NOMO-1 treated with dmso at 0.1 percent for 144 hours (cell line): ENCODE measurements around the gene MADD.

Experiments used
- DNase-seq: peaks from one replicate; lab custom pipeline; 2025; ENCODE audit not compliant: unreplicated experiment; lab: John Stamatoyannopoulos, UW

MADD gene

DNA sequence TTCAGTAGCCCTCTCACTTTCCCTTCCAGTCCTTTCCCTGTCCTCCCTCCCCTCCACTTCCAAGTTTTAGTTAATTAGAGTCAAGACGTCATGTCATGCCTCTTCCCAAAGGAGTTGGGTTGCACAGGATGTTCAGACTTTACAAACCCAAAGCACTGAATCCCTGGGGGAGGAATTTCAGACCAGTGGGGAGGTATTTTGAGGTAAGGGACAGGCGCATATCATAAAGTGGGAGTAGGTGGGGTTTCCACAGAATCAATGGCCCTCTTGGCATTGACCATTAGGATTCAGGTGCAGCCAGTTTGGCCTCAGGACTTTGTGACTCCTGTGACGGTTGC, 20.6 kb upstream of the MADD start:
- no peak for DNase-seq

DNA sequence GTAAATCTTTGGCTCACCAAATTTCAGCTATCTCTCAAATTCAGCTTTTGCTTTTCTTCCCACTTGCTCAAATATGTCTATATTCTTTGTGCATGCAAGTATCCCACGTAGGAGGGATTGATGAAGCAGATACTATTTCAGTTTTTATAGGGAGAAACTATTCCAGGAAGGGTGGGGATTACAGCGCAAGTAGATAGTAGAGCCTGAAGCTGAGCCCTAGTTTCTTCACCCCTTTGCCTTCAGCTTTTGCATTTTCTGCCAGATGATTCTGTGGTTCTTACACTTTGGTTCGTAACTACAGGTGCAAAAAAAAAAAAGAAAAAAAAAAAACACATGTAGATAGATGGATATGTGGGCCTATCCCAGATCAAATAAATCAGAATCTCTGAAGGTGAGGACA, 18.2 kb upstream of the MADD start:
- DNase-seq = no peak

- DNase-seq = no peak
Measured at GRCh38 chr11:47253660-47254059, 16.3 kb upstream of the MADD start.

DNA sequence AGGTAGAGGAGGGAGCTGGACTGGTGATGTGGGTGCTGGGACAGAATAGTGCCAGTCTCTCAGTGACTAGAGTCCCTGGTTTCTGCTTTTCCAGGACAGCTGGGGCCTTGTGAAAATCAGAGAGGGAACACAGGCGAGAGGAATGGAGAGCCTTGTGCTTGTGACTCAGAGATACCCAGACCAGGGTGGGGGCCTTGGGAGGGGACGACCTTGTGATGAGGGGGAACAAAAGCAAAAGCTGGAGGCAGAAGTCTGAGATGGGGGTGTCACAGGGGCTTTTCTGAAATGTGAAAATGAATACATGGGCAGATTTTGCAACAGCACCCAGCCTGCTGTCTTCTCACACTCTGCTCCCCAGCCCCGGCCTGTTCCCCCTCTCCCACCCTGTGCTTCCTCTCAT, 15.5 kb upstream of the MADD start:
- no peak for DNase-seq

- DNase-seq = no peak
Measured at GRCh38 chr11:47256374-47256773, 13.6 kb upstream of the MADD start.

DNA sequence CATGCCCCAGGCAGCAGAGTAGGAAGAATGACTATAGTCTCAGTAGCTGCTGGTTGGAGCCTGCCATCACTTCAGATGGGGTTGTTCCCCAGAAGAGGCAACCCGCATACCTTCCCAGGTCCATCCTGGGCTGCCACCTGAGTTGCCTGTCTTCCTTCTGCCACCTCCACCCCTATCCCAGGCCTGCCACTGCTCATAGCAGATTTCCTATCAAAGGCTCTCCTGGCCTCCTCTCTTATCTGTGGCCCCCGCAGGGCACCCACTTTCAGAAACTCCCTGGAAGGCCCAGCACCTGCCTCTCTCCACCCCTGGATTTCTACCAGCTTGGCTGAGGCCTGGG, 12.8 kb upstream of the MADD start:
- DNase-seq = no peak

GRCh38 chr11:47257517-47258316, 12.2 kb upstream of the MADD start, which contains the start of gene NR1H3:
Gene NR1H3 (plus strand): TSS chr11:47257996. CDS start chr11:47259217, 1,221 bp downstream.
- peak; percentile 18 for DNase-seq

DNA sequence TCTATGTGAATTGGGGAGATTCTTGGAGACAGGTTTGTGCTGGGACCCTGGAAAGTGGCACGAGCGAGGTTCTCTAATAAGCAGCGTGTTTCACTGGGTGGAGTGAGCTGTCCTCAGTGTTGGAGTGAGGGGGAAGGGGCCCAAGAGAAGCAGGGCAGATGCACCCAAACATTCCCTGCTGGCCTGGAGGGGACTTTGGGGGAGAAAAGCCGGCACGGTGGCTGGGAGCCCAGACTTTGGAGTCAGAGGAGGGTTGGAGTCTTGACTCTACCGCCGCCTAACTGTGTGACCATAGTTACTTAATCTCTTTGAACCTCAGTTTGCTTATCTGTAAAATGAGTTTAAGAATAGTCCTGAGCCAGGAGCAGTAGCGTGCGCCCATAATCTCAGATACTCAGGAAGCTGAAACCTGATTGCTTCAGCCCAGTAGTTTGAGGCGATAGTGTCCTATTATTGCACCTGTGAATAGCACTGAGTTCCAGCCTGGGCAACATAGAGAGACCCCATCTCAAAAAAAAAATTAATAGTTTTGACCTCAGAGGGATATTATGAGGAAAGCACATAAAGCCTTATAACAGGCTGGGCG, 11.5 kb upstream of the MADD start:
- no peak for DNase-seq

DNA sequence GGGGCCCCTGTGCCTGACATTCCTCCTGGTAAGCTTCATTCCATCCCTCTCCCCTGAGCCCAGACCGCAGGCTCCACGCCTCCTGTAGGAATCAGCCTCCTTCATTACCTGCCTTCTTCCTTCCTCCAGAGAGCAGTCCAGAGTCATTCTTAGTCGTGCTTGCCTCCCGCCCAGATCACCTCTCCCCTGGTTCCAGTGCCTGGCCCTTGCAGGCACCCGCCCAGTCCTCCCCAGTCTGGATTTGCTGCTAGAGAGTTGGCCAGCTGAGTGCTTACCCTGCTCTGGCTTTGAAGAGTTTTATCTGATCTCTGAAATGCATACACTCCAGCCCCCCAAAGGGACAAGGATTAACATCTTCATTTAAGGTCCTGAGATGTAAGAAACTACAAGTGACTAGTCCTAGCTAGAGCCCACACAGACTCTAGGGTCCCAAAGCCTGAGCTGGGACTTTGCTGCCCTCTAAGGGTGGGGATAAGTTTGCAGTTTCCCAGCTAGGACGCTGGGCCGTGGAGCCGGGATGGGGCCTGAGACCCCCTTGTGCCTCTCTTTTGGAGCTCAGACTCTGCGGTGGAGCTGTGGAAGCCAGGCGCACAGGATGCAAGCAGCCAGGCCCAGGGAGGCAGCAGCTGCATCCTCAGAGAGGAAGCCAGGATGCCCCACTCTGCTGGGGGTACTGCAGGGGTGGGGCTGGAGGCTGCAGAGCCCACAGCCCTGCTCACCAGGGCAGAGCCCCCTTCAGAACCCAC, 10.5 kb upstream of the MADD start:
- DNase-seq = no peak

GRCh38 chr11:47260366-47260765, 9.6 kb upstream of the MADD start:
- no peak for DNase-seq

- no peak for DNase-seq
Measured at GRCh38 chr11:47261291-47261800, 8.6 kb upstream of the MADD start.

GRCh38 chr11:47264119-47264518, 5.8 kb upstream of the MADD start:
- DNase-seq = no peak

- no peak for DNase-seq
Measured at GRCh38 chr11:47264521-47264920, 5.4 kb upstream of the MADD start.

DNA sequence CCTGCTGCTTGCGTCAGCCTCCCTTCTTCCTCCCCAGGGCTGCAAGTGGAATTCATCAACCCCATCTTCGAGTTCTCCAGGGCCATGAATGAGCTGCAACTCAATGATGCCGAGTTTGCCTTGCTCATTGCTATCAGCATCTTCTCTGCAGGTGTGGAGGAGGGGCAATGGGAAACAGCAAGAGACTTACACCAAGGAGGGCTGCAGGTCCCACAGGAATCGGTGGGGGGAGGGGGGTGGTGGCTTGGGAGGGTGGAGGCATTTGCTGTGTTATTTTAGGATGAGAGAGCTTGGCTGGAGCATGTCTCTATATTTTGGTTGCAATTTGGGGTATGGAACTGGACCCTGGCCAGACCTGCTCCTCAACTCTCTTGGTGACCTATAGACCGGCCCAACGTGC, 2.1 kb upstream of the MADD start:
- no peak for DNase-seq

DNA sequence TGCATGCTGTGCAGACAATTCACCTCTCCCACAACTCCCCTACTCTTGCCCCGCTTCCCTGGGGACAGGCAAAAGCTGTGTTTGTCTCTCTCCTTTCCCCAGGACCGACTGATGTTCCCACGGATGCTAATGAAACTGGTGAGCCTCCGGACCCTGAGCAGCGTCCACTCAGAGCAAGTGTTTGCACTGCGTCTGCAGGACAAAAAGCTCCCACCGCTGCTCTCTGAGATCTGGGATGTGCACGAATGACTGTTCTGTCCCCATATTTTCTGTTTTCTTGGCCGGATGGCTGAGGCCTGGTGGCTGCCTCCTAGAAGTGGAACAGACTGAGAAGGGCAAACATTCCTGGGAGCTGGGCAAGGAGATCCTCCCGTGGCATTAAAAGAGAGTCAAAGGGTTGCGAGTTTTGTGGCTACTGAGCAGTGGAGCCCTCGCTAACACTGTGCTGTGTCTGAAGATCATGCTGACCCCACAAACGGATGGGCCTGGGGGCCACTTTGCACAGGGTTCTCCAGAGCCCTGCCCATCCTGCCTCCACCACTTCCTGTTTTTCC, 1.4 kb upstream of the MADD start:
- DNase-seq = no peak

DNA sequence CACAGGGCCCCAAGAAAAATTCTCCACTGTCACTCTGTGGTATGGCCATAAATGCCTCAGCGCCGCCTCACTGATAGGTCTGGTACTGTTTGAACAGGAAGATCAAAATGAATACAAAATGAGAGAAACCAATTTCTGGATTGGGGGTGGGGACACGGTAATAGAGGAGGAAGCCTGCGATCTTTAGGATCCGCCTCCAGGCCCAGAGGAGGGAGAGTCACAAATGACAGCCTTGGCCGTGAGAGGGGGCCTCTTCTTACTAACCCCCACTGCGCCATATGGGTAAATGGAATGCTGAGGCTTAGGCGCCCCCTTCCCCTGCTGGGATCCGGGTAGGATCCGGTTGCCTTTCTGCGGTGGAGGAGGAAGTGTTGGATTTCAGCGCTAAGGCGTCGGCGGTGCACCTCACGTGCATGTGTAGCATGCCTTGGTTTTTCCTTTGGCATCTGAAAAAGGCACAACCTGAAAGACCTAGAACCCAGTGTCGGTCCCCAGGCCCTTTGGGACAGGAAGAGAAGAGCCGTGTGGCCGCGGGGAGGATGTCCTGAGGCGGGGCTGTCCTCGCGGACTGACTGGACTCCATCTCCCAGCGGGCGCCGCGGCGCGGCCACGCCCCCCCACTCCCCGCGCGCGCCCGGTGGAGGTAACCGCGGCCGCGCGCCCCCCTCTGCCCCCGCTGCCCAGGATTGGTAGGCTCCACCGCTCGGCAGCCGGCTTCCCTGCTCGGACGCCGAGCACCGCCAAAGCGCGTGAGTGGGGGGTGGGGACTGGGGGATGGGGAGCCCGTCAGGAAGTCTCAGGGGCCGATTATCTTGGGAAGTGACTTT, 718 bp upstream of the MADD start:
- peak; percentile 95 for DNase-seq

- peak; percentile 13 for DNase-seq
Measured at GRCh38 chr11:47270331-47271271, 668 bp downstream of the MADD start.

DNA sequence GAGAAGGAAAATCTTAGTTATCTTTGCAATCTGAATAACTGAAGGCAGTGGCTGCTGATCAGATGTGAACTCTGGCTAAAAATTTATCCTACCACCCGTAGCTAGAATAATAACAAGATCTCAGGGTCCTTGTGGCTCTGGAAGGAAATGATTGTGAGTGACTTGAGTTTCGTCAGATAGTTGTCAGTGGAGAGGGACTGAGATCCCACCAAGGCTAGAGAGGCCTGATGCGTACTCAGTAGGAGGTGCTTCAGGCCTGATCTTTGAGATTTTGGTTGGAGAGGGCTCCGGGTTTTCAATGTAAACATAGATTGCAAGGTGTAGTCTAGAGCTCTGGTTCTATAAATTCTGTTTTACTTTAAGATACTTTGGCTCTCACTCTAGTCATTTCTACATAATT, 1.4 kb downstream of the MADD start:
- DNase-seq = no peak

DNA sequence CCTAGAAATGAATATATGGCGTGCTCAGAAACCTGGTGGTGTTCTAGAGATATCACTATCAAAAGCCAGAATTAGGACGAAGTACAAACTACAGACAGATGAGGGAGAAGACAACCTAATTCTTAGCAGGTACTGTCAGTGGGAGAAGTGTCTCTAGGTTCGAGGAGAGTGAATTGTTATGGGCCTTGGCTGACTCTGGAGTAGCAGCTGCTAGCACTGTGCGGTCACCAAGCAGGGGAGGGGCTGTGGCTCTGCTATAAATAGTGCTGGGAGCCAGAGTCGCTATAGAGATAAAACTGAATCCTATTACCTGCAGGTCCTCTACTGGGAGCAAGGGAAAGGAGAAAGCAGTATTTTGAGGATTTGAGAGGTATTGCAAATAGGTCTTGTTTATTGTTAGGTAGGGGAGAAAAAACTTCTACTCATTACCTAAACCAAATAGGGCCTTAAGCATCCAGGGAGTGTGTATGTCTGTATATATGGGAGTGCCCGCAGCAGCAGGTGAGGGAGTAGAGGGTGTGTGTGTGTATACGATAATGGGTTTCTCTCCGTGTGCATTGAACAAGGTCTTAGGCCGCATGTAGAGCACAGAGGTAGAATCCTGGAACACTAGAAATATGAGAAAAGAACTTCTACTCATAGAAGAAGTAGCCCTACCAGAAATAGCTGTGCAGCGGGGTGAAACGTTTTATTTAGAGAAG, 2.2 kb downstream of the MADD start:
- no peak for DNase-seq
